T-helper 2 cell treated with Interferon-gamma antibody and Interleukin-4, amounts not matched to agents 5 μg/mL and 100 μg/mL, for 36 hours (primary cell): ENCODE data around the gene PTPN4.

Experiments used
- DNase-seq: peaks from one replicate; pipeline ENCODE4 v3.0.0; 2021; ENCODE audit warnings: low spot score
- H3K27ac Mint-ChIP-seq: one replicate; pipeline ENCODE4 v1.8.0; 2021; ENCODE audit warnings: mild to moderate bottlenecking, mixed read lengths
- H3K27me3 Mint-ChIP-seq: one replicate; pipeline ENCODE4 v1.8.0; 2021; ENCODE audit warnings: low read depth, mixed read lengths
- H3K36me3 Mint-ChIP-seq: one replicate; pipeline ENCODE4 v1.8.0; 2021; ENCODE audit warnings: low read depth, mixed read lengths
- H3K4me1 Mint-ChIP-seq: one replicate; pipeline ENCODE4 v1.8.0; 2021; ENCODE audit warnings: low read depth, mixed read lengths
- H3K4me3 Mint-ChIP-seq: one replicate; pipeline ENCODE4 v1.8.0; 2022; ENCODE audit warnings: mild to moderate bottlenecking, moderate library complexity, mixed read lengths
- H3K9me3 Mint-ChIP-seq: one replicate; pipeline ENCODE4 v1.8.0; 2021; ENCODE audit warnings: mixed read lengths

Gene PTPN4

GRCh38 chr2:119759451-119760236 is at the start of gene PTPN4:
PTPN4 (plus strand) TSS chr2:119759922; CDS start chr2:119809854, 49,932 bp downstream.
- H3K4me1 Mint-ChIP-seq: peaks cover 33% of the 10 kb centered on the region
- H3K27ac Mint-ChIP-seq: peak within 1 kb of the TSS; percentile 89
- DNase-seq: peak; percentile 95
- H3K36me3 Mint-ChIP-seq: peaks cover 2% of the 10 kb centered on the region
- H3K27me3 Mint-ChIP-seq: peaks cover under 1% of the 10 kb centered on the region
- peak within 1 kb of the TSS; percentile 91 for H3K4me3 Mint-ChIP-seq
- H3K9me3 Mint-ChIP-seq: no peaks in the 10 kb centered on the region

- no peak overlapping the region for H3K27ac Mint-ChIP-seq
- no peak for DNase-seq
- H3K36me3 Mint-ChIP-seq: no peaks in the 10 kb centered on the region
- H3K27me3 Mint-ChIP-seq: no peaks in the 10 kb centered on the region
- H3K9me3 Mint-ChIP-seq: no peaks in the 10 kb centered on the region
- H3K4me3 Mint-ChIP-seq: no peak overlapping the region
- H3K4me1 Mint-ChIP-seq: no peaks in the 10 kb centered on the region
Measured at GRCh38 chr2:119710281-119710680, 49.4 kb upstream of the PTPN4 start.

- H3K4me1 Mint-ChIP-seq: no peaks in the 10 kb centered on the region
- H3K27me3 Mint-ChIP-seq: no peaks in the 10 kb centered on the region
- H3K36me3 Mint-ChIP-seq: no peaks in the 10 kb centered on the region
- no peaks in the 10 kb centered on the region for H3K9me3 Mint-ChIP-seq
- no peak overlapping the region for H3K4me3 Mint-ChIP-seq
- no peak for DNase-seq
- no peak overlapping the region for H3K27ac Mint-ChIP-seq
Measured at GRCh38 chr2:119711352-119711751, 48.4 kb upstream of the PTPN4 start.

GRCh38 chr2:119712571-119712970 is 47.2 kb upstream of the PTPN4 start:
- H3K27me3 Mint-ChIP-seq: no peaks in the 10 kb centered on the region
- H3K4me3 Mint-ChIP-seq: no peak overlapping the region
- no peak overlapping the region for H3K27ac Mint-ChIP-seq
- DNase-seq: no peak
- no peaks in the 10 kb centered on the region for H3K4me1 Mint-ChIP-seq
- H3K9me3 Mint-ChIP-seq: no peaks in the 10 kb centered on the region
- no peaks in the 10 kb centered on the region for H3K36me3 Mint-ChIP-seq

- no peaks in the 10 kb centered on the region for H3K36me3 Mint-ChIP-seq
- no peaks in the 10 kb centered on the region for H3K9me3 Mint-ChIP-seq
- no peaks in the 10 kb centered on the region for H3K4me1 Mint-ChIP-seq
- no peaks in the 10 kb centered on the region for H3K27me3 Mint-ChIP-seq
- no peak for DNase-seq
- no peak overlapping the region for H3K27ac Mint-ChIP-seq
- no peak overlapping the region for H3K4me3 Mint-ChIP-seq
Measured at GRCh38 chr2:119713819-119714490, 45.8 kb upstream of the PTPN4 start.

GRCh38 chr2:119715409-119716283 is 44.1 kb upstream of the PTPN4 start:
- Mint-ChIP-seq H3K4me3 (no peak overlapping the region), H3K36me3 (no peaks in the 10 kb centered on the region), H3K9me3 (no peaks in the 10 kb centered on the region), H3K27ac (no peak overlapping the region), H3K4me1 (no peaks in the 10 kb centered on the region), H3K27me3 (no peaks in the 10 kb centered on the region)
- DNase-seq: no peak

- no peak for DNase-seq
- Mint-ChIP-seq H3K9me3 (no peaks in the 10 kb centered on the region), H3K36me3 (no peaks in the 10 kb centered on the region), H3K27ac (no peak overlapping the region), H3K27me3 (no peaks in the 10 kb centered on the region), H3K4me1 (no peaks in the 10 kb centered on the region), H3K4me3 (no peak overlapping the region)
Measured at GRCh38 chr2:119716284-119716672, 43.4 kb upstream of the PTPN4 start.

GRCh38 chr2:119718501-119719260 is 41.0 kb upstream of the PTPN4 start:
- H3K4me1 Mint-ChIP-seq: peaks cover 1% of the 10 kb centered on the region
- H3K9me3 Mint-ChIP-seq: no peaks in the 10 kb centered on the region
- peak; percentile 6 for DNase-seq
- no peak overlapping the region for H3K4me3 Mint-ChIP-seq
- no peaks in the 10 kb centered on the region for H3K36me3 Mint-ChIP-seq
- no peak overlapping the region for H3K27ac Mint-ChIP-seq
- H3K27me3 Mint-ChIP-seq: no peaks in the 10 kb centered on the region

- no peaks in the 10 kb centered on the region for H3K36me3 Mint-ChIP-seq
- peaks cover 5% of the 10 kb centered on the region for H3K4me1 Mint-ChIP-seq
- DNase-seq: no peak
- no peaks in the 10 kb centered on the region for H3K27me3 Mint-ChIP-seq
- H3K9me3 Mint-ChIP-seq: no peaks in the 10 kb centered on the region
- H3K4me3 Mint-ChIP-seq: no peak overlapping the region
- H3K27ac Mint-ChIP-seq: no peak overlapping the region
Measured at GRCh38 chr2:119719261-119719627, 40.5 kb upstream of the PTPN4 start.

- H3K4me3 Mint-ChIP-seq: no peak overlapping the region
- H3K9me3 Mint-ChIP-seq: no peaks in the 10 kb centered on the region
- H3K36me3 Mint-ChIP-seq: no peaks in the 10 kb centered on the region
- peaks cover 5% of the 10 kb centered on the region for H3K4me1 Mint-ChIP-seq
- DNase-seq: no peak
- H3K27me3 Mint-ChIP-seq: no peaks in the 10 kb centered on the region
- no peak overlapping the region for H3K27ac Mint-ChIP-seq
Measured at GRCh38 chr2:119721043-119721442, 38.7 kb upstream of the PTPN4 start.

- Mint-ChIP-seq H3K27ac (no peak overlapping the region), H3K36me3 (no peaks in the 10 kb centered on the region), H3K4me1 (peaks cover 5% of the 10 kb centered on the region), H3K4me3 (no peak overlapping the region), H3K9me3 (no peaks in the 10 kb centered on the region), H3K27me3 (no peaks in the 10 kb centered on the region)
- DNase-seq: no peak
Measured at GRCh38 chr2:119721462-119721861, 38.3 kb upstream of the PTPN4 start.

GRCh38 chr2:119721904-119722303 is 37.8 kb upstream of the PTPN4 start:
- DNase-seq: no peak
- Mint-ChIP-seq H3K4me1 (peaks cover 5% of the 10 kb centered on the region), H3K27ac (no peak overlapping the region), H3K9me3 (no peaks in the 10 kb centered on the region), H3K27me3 (no peaks in the 10 kb centered on the region), H3K4me3 (no peak overlapping the region), H3K36me3 (no peaks in the 10 kb centered on the region)

GRCh38 chr2:119723186-119723585 is 36.5 kb upstream of the PTPN4 start:
- Mint-ChIP-seq H3K27me3 (peaks cover 8% of the 10 kb centered on the region), H3K4me1 (peaks cover 5% of the 10 kb centered on the region), H3K4me3 (no peak overlapping the region), H3K27ac (no peak overlapping the region), H3K36me3 (no peaks in the 10 kb centered on the region), H3K9me3 (no peaks in the 10 kb centered on the region)
- no peak for DNase-seq
